ENCODE measurements around the gene FLAD1. TPM values are rescaled to one million over a fixed set of nuclear protein-coding genes. Genes with fewer than 3 reads are reported as not detected.

The FLAD1 gene
- total RNA-seq, 2 donors from 2014 or later, result 34.6 to 68.3 TPM

- peak overlapping the region; percentile 91 for H3K4me3 Mint-ChIP-seq
- H3K27ac Mint-ChIP-seq, result peak overlapping the region; percentile 88
- H3K4me1 Mint-ChIP-seq, result peaks cover 44% of the 10 kb centered on the region
- no peaks in the 10 kb centered on the region for H3K9me3 Mint-ChIP-seq
- ATAC-seq (replicated peaks), result no peak
- peaks cover 95% of the 10 kb centered on the region for H3K36me3 Mint-ChIP-seq (ENCODE audit: low read depth)
- H3K27me3 Mint-ChIP-seq, result no peaks in the 10 kb centered on the region
Observed at GRCh38 chr1:155014709-155015508, 31.8 kb downstream of the FLAD1 start.

- peaks cover 91% of the 10 kb centered on the region for H3K36me3 Mint-ChIP-seq (ENCODE audit: low read depth)
- no peak for ATAC-seq (replicated peaks)
Observed at GRCh38 chr1:155015527-155016230, 32.5 kb downstream of the FLAD1 start.

GRCh38 chr1:155016231-155016831 lies 33.2 kb downstream of the FLAD1 start:
- Mint-ChIP-seq H3K9me3 (no peaks in the 10 kb centered on the region), H3K4me1 (peaks cover 49% of the 10 kb centered on the region), H3K4me3 (peak overlapping the region; percentile 69), H3K27ac (peak overlapping the region; percentile 88), H3K27me3 (no peaks in the 10 kb centered on the region), H3K36me3 (ENCODE audit: low read depth) (peaks cover 85% of the 10 kb centered on the region)
- no peak for ATAC-seq (replicated peaks)

More at GRCh38 chr1:155015527-155016230, 32.5 kb downstream of the FLAD1 start:
- H3K27ac Mint-ChIP-seq, result peak overlapping the region; percentile 88
- no peaks in the 10 kb centered on the region for H3K27me3 Mint-ChIP-seq
- peaks cover 49% of the 10 kb centered on the region for H3K4me1 Mint-ChIP-seq
- peak overlapping the region; percentile 69 for H3K4me3 Mint-ChIP-seq
- no peaks in the 10 kb centered on the region for H3K9me3 Mint-ChIP-seq

- H3K27ac Mint-ChIP-seq, result peak overlapping the region; percentile 88
- H3K4me1 Mint-ChIP-seq, result peaks cover 44% of the 10 kb centered on the region
- peak; percentile 89 for ATAC-seq (replicated peaks)
- H3K4me3 Mint-ChIP-seq, result peak overlapping the region; percentile 69
- H3K36me3 Mint-ChIP-seq (ENCODE audit: low read depth), result peaks cover 75% of the 10 kb centered on the region
- no peaks in the 10 kb centered on the region for H3K9me3 Mint-ChIP-seq
- no peaks in the 10 kb centered on the region for H3K27me3 Mint-ChIP-seq
Observed at GRCh38 chr1:155017041-155017945, 34.1 kb downstream of the FLAD1 start.

- Mint-ChIP-seq H3K9me3 (no peaks in the 10 kb centered on the region), H3K4me3 (peak overlapping the region; percentile 57), H3K27me3 (no peaks in the 10 kb centered on the region), H3K4me1 (peaks cover 38% of the 10 kb centered on the region), H3K36me3 (ENCODE audit: low read depth) (peaks cover 69% of the 10 kb centered on the region), H3K27ac (peak overlapping the region; percentile 54)
- no peak for ATAC-seq (replicated peaks)
Observed at GRCh38 chr1:155017946-155018316, 34.8 kb downstream of the FLAD1 start.

GRCh38 chr1:155018617-155019348 lies 35.6 kb downstream of the FLAD1 start:
- Mint-ChIP-seq H3K27ac (peak overlapping the region; percentile 81), H3K27me3 (no peaks in the 10 kb centered on the region)

GRCh38 chr1:155019377-155020245 lies 36.5 kb downstream of the FLAD1 start:
- Mint-ChIP-seq H3K27me3 (no peaks in the 10 kb centered on the region), H3K36me3 (ENCODE audit: low read depth) (peaks cover 52% of the 10 kb centered on the region), H3K4me3 (peak overlapping the region; percentile 57), H3K27ac (peak overlapping the region; percentile 81), H3K4me1 (peaks cover 28% of the 10 kb centered on the region), H3K9me3 (no peaks in the 10 kb centered on the region)
- no peak for ATAC-seq (replicated peaks)

More at GRCh38 chr1:155018617-155019348, 35.6 kb downstream of the FLAD1 start:
- Mint-ChIP-seq H3K4me1 (peaks cover 32% of the 10 kb centered on the region), H3K36me3 (ENCODE audit: low read depth) (peaks cover 60% of the 10 kb centered on the region), H3K4me3 (peak overlapping the region; percentile 57), H3K9me3 (no peaks in the 10 kb centered on the region)
- no peak for ATAC-seq (replicated peaks)

- no peaks in the 10 kb centered on the region for H3K27me3 Mint-ChIP-seq
- no peak for ATAC-seq (replicated peaks)
- H3K36me3 Mint-ChIP-seq (ENCODE audit: low read depth), result peaks cover 28% of the 10 kb centered on the region
- H3K9me3 Mint-ChIP-seq, result no peaks in the 10 kb centered on the region
- peaks cover 14% of the 10 kb centered on the region for H3K4me1 Mint-ChIP-seq
- no peak overlapping the region for H3K4me3 Mint-ChIP-seq
- no peak overlapping the region for H3K27ac Mint-ChIP-seq
Observed at GRCh38 chr1:155022136-155022926, 39.2 kb downstream of the FLAD1 start.

- no peak overlapping the region for H3K27ac Mint-ChIP-seq
- H3K27me3 Mint-ChIP-seq, result no peaks in the 10 kb centered on the region
- H3K4me3 Mint-ChIP-seq, result no peak overlapping the region
- peaks cover 23% of the 10 kb centered on the region for H3K36me3 Mint-ChIP-seq (ENCODE audit: low read depth)
- no peak for ATAC-seq (replicated peaks)
- no peaks in the 10 kb centered on the region for H3K9me3 Mint-ChIP-seq
- peaks cover 14% of the 10 kb centered on the region for H3K4me1 Mint-ChIP-seq
Observed at GRCh38 chr1:155022927-155023236, 39.7 kb downstream of the FLAD1 start.

- Mint-ChIP-seq H3K27me3 (no peaks in the 10 kb centered on the region), H3K9me3 (no peaks in the 10 kb centered on the region), H3K36me3 (ENCODE audit: low read depth) (peaks cover 17% of the 10 kb centered on the region), H3K4me3 (no peak overlapping the region), H3K27ac (no peak overlapping the region), H3K4me1 (peaks cover 14% of the 10 kb centered on the region)
- no peak for ATAC-seq (replicated peaks)
Observed at GRCh38 chr1:155023627-155024026, 40.5 kb downstream of the FLAD1 start.

- no peaks in the 10 kb centered on the region for H3K9me3 Mint-ChIP-seq
- no peak overlapping the region for H3K4me3 Mint-ChIP-seq
- peaks cover 10% of the 10 kb centered on the region for H3K36me3 Mint-ChIP-seq (ENCODE audit: low read depth)
- ATAC-seq (replicated peaks), result no peak
- no peak overlapping the region for H3K27ac Mint-ChIP-seq
- H3K4me1 Mint-ChIP-seq, result peaks cover 11% of the 10 kb centered on the region
- no peaks in the 10 kb centered on the region for H3K27me3 Mint-ChIP-seq
Observed at GRCh38 chr1:155024315-155024714, 41.2 kb downstream of the FLAD1 start.

- Mint-ChIP-seq H3K4me1 (no peaks in the 10 kb centered on the region), H3K36me3 (ENCODE audit: low read depth) (no peaks in the 10 kb centered on the region), H3K27me3 (no peaks in the 10 kb centered on the region), H3K9me3 (no peaks in the 10 kb centered on the region), H3K27ac (no peak overlapping the region), H3K4me3 (no peak overlapping the region)
- no peak for ATAC-seq (replicated peaks)
Observed at GRCh38 chr1:155026154-155026553, 43.0 kb downstream of the FLAD1 start.

Measured in activated T-helper 17 cell treated with anti-CD3 and anti-CD28 coated beads, Interleukin-2, amount 50 U/mL, for 72 hours (primary cell).